BE2C (cell line): ENCODE measurements around the gene CFAP20. TPM values are rescaled to one million over a fixed set of nuclear protein-coding genes. Genes with fewer than 3 reads are reported as not detected.
A peak's percentile ranks its signal among the peaks of the same experiment; 100 is the strongest.

Experiments used
- DNase-seq: peaks from one replicate; pipeline ENCODE4 v3.0.0-alpha.2; 2020
- H3K27me3 ChIP-seq: fragments of 250-450 bp; sonication (Bioruptor Pico); 2 replicates; pipeline ENCODE4 v1.5.1; 2020; ENCODE audit warnings: mild to moderate bottlenecking
- H3K36me3 ChIP-seq: fragments of 250-450 bp; sonication (Bioruptor Pico); 2 replicates; pipeline ENCODE4 v1.5.1; 2020; ENCODE audit warnings: mild to moderate bottlenecking
- H3K4me1 ChIP-seq: fragments of 250-450 bp; sonication (Bioruptor Pico); 2 replicates; pipeline ENCODE4 v1.5.1; 2020
- H3K4me3 ChIP-seq: 2 replicates; pipeline ENCODE4 v1.5.1; 2011; ENCODE audit warnings: low read depth, low read length
- H3K9me3 ChIP-seq: fragments of 250-450 bp; sonication (Bioruptor Pico); 2 replicates; pipeline ENCODE4 v1.5.1; 2020
- CTCF ChIP-seq: IDR thresholded peaks from 2 replicates; pipeline ENCODE4 v1.5.1; 2012; ENCODE audit warnings: mild to moderate bottlenecking, low read depth, low read length
- polyA plus RNA-seq: library from polyadenylated mRNA; unstranded; fragments of >200 nt; gene quantifications from one replicate; pipeline ENCODE4 v1.2.1, GENCODE V29; 2012; ENCODE audit warnings: low read depth, missing spikeins; ENCODE audit not compliant: insufficient read length, insufficient read depth

The CFAP20 gene
- 209 TPM for polyA plus RNA-seq

- H3K36me3 ChIP-seq = no peaks in the 10 kb centered on the region
- peak within 1 kb of the TSS; percentile 93 for H3K4me3 ChIP-seq
- H3K4me1 ChIP-seq = peaks cover 8% of the 10 kb centered on the region; the same call in 1 of the 2 replicates
- no peak for TF ChIP-seq CTCF
- H3K9me3 ChIP-seq = no peaks in the 10 kb centered on the region
- H3K27me3 ChIP-seq = no peaks in the 10 kb centered on the region
- peak; percentile 99 for DNase-seq
These were observed at the start of gene CFAP20 for GRCh38 chr16:58129097-58129936. CFAP20 (minus strand) TSS chr16:58129381; CDS start chr16:58129115, 266 bp downstream.

GRCh38 chr16:58177353-58177710 lies 48.2 kb upstream of the CFAP20 start:
- TF ChIP-seq CTCF = no peak
- Histone ChIP-seq H3K4me3 (no peak overlapping the region), H3K9me3 (no peaks in the 10 kb centered on the region), H3K36me3 (peaks cover 55% of the 10 kb centered on the region), H3K27me3 (no peaks in the 10 kb centered on the region), H3K4me1 (no peaks in the 10 kb centered on the region)
- DNase-seq = no peak

- no peaks in the 10 kb centered on the region for H3K9me3 ChIP-seq
- H3K4me3 ChIP-seq = no peak overlapping the region
- H3K4me1 ChIP-seq = no peaks in the 10 kb centered on the region
- H3K36me3 ChIP-seq = peaks cover 55% of the 10 kb centered on the region
- no peaks in the 10 kb centered on the region for H3K27me3 ChIP-seq
- DNase-seq = no peak
- no peak for TF ChIP-seq CTCF
These were observed 47.6 kb upstream of the CFAP20 start for GRCh38 chr16:58176608-58177352.

GRCh38 chr16:58170223-58170622 lies 41.0 kb upstream of the CFAP20 start:
- Histone ChIP-seq H3K4me3 (no peak overlapping the region), H3K9me3 (no peaks in the 10 kb centered on the region), H3K27me3 (no peaks in the 10 kb centered on the region), H3K4me1 (no peaks in the 10 kb centered on the region), H3K36me3 (peaks cover 68% of the 10 kb centered on the region)
- TF ChIP-seq CTCF = no peak
- DNase-seq = no peak

- Histone ChIP-seq H3K4me3 (no peak overlapping the region), H3K4me1 (no peaks in the 10 kb centered on the region), H3K36me3 (peaks cover 49% of the 10 kb centered on the region), H3K9me3 (no peaks in the 10 kb centered on the region), H3K27me3 (no peaks in the 10 kb centered on the region)
- no peak for DNase-seq
- TF ChIP-seq CTCF = no peak
These were observed 31.7 kb upstream of the CFAP20 start for GRCh38 chr16:58160855-58161254.

- TF ChIP-seq CTCF = no peak
- H3K9me3 ChIP-seq = no peaks in the 10 kb centered on the region
- H3K27me3 ChIP-seq = no peaks in the 10 kb centered on the region
- no peaks in the 10 kb centered on the region for H3K4me1 ChIP-seq
- H3K36me3 ChIP-seq = peaks cover 27% of the 10 kb centered on the region
- no peak for DNase-seq
- no peak overlapping the region for H3K4me3 ChIP-seq
These were observed 29.5 kb upstream of the CFAP20 start for GRCh38 chr16:58158725-58159124.
